Gastroesophageal sphincter (tissue), 3 donors: Measurements from ENCODE around the gene CBLN1.

ENCODE experiments used
- EP300 ChIP-seq: sonication (generic); formaldehyde crosslinking; IDR thresholded peaks from one replicate; pipeline ENCODE4 v1.6.1; 2017; ENCODE audit warnings: antibody characterized with exemption, mild to moderate bottlenecking
- POLR2A ChIP-seq, 2 donors: fragments of 450-650 bp; IDR thresholded peaks; one replicate each; pipeline ENCODE4 v1.6.1; 2017; ENCODE audit warnings: antibody characterized with exemption in 2 of 2, mild to moderate bottlenecking in 2 of 2, moderate library complexity in 1 of 2
- TF ChIP-seq, protein P1 (sequence below), 4 experiments: fragments of 200-600 bp in 2 of 4; fragments of 450-650 bp in 2 of 4; sonication (generic) in 1 of 4; IDR thresholded peaks; one replicate each; pipeline ENCODE4 v1.5.1; 2017 to 2019; ENCODE audit warnings: antibody characterized with exemption in 4 of 4, mild to moderate bottlenecking in 2 of 4, moderate library complexity in 2 of 4

- TF ChIP-seq, protein P1, sequence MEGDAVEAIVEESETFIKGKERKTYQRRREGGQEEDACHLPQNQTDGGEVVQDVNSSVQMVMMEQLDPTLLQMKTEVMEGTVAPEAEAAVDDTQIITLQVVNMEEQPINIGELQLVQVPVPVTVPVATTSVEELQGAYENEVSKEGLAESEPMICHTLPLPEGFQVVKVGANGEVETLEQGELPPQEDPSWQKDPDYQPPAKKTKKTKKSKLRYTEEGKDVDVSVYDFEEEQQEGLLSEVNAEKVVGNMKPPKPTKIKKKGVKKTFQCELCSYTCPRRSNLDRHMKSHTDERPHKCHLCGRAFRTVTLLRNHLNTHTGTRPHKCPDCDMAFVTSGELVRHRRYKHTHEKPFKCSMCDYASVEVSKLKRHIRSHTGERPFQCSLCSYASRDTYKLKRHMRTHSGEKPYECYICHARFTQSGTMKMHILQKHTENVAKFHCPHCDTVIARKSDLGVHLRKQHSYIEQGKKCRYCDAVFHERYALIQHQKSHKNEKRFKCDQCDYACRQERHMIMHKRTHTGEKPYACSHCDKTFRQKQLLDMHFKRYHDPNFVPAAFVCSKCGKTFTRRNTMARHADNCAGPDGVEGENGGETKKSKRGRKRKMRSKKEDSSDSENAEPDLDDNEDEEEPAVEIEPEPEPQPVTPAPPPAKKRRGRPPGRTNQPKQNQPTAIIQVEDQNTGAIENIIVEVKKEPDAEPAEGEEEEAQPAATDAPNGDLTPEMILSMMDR (IDR thresholded peaks at IDR 0.05) = peak in 2 of 4 experiments; percentile 34 to 42
- TF ChIP-seq POLR2A (IDR thresholded peaks at IDR 0.05) = no peak
- no peak for TF ChIP-seq EP300
Measured at GRCh38 chr16:49281843-49282642, 405 bp upstream of the CBLN1 start.
